Right lobe of liver (tissue), 6 donors: ENCODE results near the gene PIK3R5. TPM values are rescaled to one million over a fixed set of nuclear protein-coding genes. Genes with fewer than 3 reads are reported as not detected.

Source experiments
- ATAC-seq, 4 donors: fragments of 200-7000 bp; cut with Tn5 transposase; one replicate each; pipeline ENCODE4 v1.9.1; 2020; ENCODE audit warnings: mild to moderate bottlenecking in 4 of 4, moderate library complexity in 4 of 4
- DNase-seq, 3 donors: peaks; one replicate each; pipeline ENCODE4 v3.0.0-alpha.2; 2020
- H3K27ac ChIP-seq, 3 donors: fragments of 200-600 bp; one replicate each; pipeline ENCODE4 v1.8.0; 2022
- H3K27me3 ChIP-seq, 2 donors: fragments of 200-600 bp; one replicate each; pipeline ENCODE4 v1.8.0; 2022
- H3K36me3 ChIP-seq, 4 donors: fragments of 200-600 bp; sonication (generic) in 1 of 4; one replicate each; pipeline versions ENCODE4 v1.5.1 to v1.8.0; 2017 to 2022; ENCODE audit warnings: control low read depth in 1 of 4
- H3K4me1 ChIP-seq, 4 donors: fragments of 200-600 bp; sonication (generic) in 1 of 4; one replicate each; pipeline versions ENCODE4 v1.5.1 to v1.8.0; 2017 to 2022; ENCODE audit warnings: control low read depth in 1 of 4
- H3K4me3 ChIP-seq, 3 donors: fragments of 200-600 bp; one replicate each; pipeline ENCODE4 v1.8.0; 2022
- H3K9me3 ChIP-seq, 4 donors: fragments of 200-600 bp; sonication (generic) in 1 of 4; one replicate each; pipeline versions ENCODE4 v1.5.1 to v1.8.0; 2017 to 2022; ENCODE audit warnings: control low read depth in 1 of 4
- CTCF ChIP-seq, 4 donors: fragments of 200-600 bp in 3 of 4; fragments of 450-650 bp in 1 of 4; IDR thresholded peaks; one replicate each; pipeline versions ENCODE4 v1.5.1 to v1.8.0; 2016 to 2022; ENCODE audit warnings: antibody characterized with exemption in 4 of 4, mild to moderate bottlenecking in 2 of 4
- POLR2A ChIP-seq: fragments of 450-650 bp; IDR thresholded peaks from one replicate; pipeline ENCODE4 v1.6.1; 2017; ENCODE audit warnings: antibody characterized with exemption, mild to moderate bottlenecking
- WGBS: methylation state at CpG from one replicate; pipeline ENCODE4 v1.1.6; 2018; ENCODE audit warnings: low coverage, low lambda C conversion rate; ENCODE audit not compliant: insufficient coverage; ENCODE audit errors: missing lambda C conversion rate; 5-methylcytosine and 5-hydroxymethylcytosine counted together
- intact Hi-C, 2 donors: fragments of 100-400 bp; cut with DNase I; formaldehyde crosslinking; loops; one replicate each; pipeline versions ENCODE4 v1.11.2 to v1.14.1; 2022
- total RNA-seq, 6 experiments: library from RNA; depleted of rRNA in 2 of 6; stranded (reverse); fragments of >200 nt in 2 of 6; fragmentation: NEBNext Ultra II Directional in 3 of 6; extraction: Animal tissue kit (Norgen Biotek cat#: 25700) in 3 of 6; gene quantifications; one replicate each; pipeline versions ENCODE4 v1.1.0 to v1.2.4, GENCODE V29; 2016 to 2023
- donor health status: DM: no; HTN: yes; CAD: no.
- donor health status: DM: no; HTN: no; CAD: no.
- donor health status: DM: no; HTN: no; CAD: no.
- donor health status: DM: no; HTN: yes; CAD: no.
- donor health status: DM: no; HTN: yes; CAD: no.

PIK3R5 gene
- total RNA-seq, 6 experiments from 2014 or later: 3.7 to 6.5 (median 5.0) TPM

DNA sequence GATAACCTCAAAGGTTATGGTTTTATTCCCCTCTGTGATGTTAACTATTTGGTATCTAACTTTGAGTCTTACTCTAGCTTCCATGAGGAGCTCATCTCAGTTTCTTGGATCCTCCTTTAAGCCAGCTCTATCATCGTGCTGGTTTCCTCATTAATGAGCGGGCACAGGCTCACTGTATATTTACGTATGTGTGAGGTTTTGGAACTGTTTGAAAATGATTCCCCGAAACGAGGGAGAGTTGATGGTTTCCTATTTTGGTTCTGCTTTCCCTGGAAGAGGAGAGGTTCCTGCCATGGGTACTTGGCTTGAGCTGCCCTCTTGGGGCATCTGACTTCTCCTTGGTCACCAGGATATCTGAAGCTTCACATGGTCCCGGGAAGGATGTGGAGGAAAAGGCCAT lies 65.3 kb downstream of the PIK3R5 start:
- no peak for TF ChIP-seq POLR2A
- TF ChIP-seq CTCF (IDR thresholded peaks at IDR 0.05): no peak
- DNase-seq: no peak
- Histone ChIP-seq H3K4me1 (no peaks in the 10 kb centered on the region), H3K9me3 (no peaks in the 10 kb centered on the region), H3K4me3 (no peak overlapping the region), H3K36me3 (no peaks in the 10 kb centered on the region), H3K27ac (no peak overlapping the region), H3K27me3 (no peaks in the 10 kb centered on the region)
- intact Hi-C loops: no loop called here
- 54% methylated on average over 6 of the region's 6 CpGs for WGBS
- no peak for ATAC-seq

GRCh38 chr17:8898636-8899035 lies 66.9 kb downstream of the PIK3R5 start:
- no peak for TF ChIP-seq CTCF (IDR thresholded peaks at IDR 0.05)
- no peak for TF ChIP-seq POLR2A
- Histone ChIP-seq H3K27me3 (no peaks in the 10 kb centered on the region), H3K36me3 (no peaks in the 10 kb centered on the region), H3K4me1 (no peaks in the 10 kb centered on the region), H3K4me3 (no peak overlapping the region), H3K27ac (no peak overlapping the region), H3K9me3 (no peaks in the 10 kb centered on the region)
- intact Hi-C loops: no loop called here
- 54% methylated on average over 5 of the region's 6 CpGs for WGBS
- DNase-seq: no peak
- ATAC-seq: no peak

DNA sequence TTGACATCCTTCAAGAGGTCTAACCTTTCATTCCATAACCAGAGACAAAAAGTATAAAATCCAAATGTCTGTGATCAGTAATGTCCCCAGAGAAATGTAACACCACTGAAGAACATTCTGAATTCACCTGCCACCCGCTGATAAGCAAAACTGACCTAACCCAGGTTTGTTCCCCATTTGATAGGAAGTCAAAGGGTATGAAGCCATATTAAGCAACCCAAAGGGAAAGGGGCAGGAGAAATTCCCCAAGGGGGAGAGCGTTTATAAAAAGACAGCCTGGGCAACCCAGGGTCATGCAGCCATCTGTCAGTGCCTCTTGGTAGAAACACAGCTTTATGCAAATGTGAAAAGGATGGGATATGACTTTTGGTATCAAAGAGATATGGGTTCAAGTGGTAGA lies 67.4 kb downstream of the PIK3R5 start:
- TF ChIP-seq CTCF (IDR thresholded peaks at IDR 0.05): no peak
- TF ChIP-seq POLR2A: no peak
- no peak overlapping the region for H3K4me3 ChIP-seq
- no peaks in the 10 kb centered on the region for H3K9me3 ChIP-seq
- intact Hi-C loops: no loop called here
- H3K36me3 ChIP-seq: no peaks in the 10 kb centered on the region
- H3K27me3 ChIP-seq: no peaks in the 10 kb centered on the region
- H3K4me1 ChIP-seq: no peaks in the 10 kb centered on the region
- no peak overlapping the region for H3K27ac ChIP-seq
- DNase-seq (no peak), ATAC-seq (no peak)
- WGBS: 40% methylated on average over 2 of the region's 2 CpGs

GRCh38 chr17:8896641-8897635 lies 68.6 kb downstream of the PIK3R5 start:
- TF ChIP-seq POLR2A: no peak
- no peak for TF ChIP-seq CTCF (IDR thresholded peaks at IDR 0.05)
- Histone ChIP-seq H3K27ac (no peak overlapping the region), H3K27me3 (no peaks in the 10 kb centered on the region), H3K36me3 (no peaks in the 10 kb centered on the region), H3K4me3 (no peak overlapping the region), H3K9me3 (no peaks in the 10 kb centered on the region), H3K4me1 (no peaks in the 10 kb centered on the region)
- ATAC-seq (no peak), DNase-seq (peak in 1 of 3 donors; percentile 34)
- 70% methylated on average over 4 of the region's 12 CpGs for WGBS
- intact Hi-C loops: no loop called here
